Frontal cortex (tissue), 4 donors: ENCODE measurements around the gene PREX1. TPM values are rescaled to one million over a fixed set of nuclear protein-coding genes. Genes with fewer than 3 reads are reported as not detected.
"Not testable (repeated sequence)": the region's sequence is repeated elsewhere in the genome, so short reads cannot be mapped to it uniquely, and the experiment has no call there.

ENCODE experiments used
- DNase-seq, 2 donors: peaks; one replicate each; pipeline ENCODE4 v3.0.0; 2012; ENCODE audit warnings: low spot score in 2 of 2
- FAIRE-seq: peaks from 2 replicates; lab custom pipeline; 2012; peaks lifted over from hg19 to GRCh38; lab: Jason Lieb, UNC
- total RNA-seq: library from RNA; depleted of rRNA; stranded (reverse); fragments of >200 nt; gene quantifications from one replicate; pipeline ENCODE4 v1.2.3, GENCODE V29; 2014
- donor health status: control.
- donor health status: control.
- donor health status: control.

Gene PREX1
- total RNA-seq, 1 donor from 2014 or later: 18.8 TPM

DNA sequence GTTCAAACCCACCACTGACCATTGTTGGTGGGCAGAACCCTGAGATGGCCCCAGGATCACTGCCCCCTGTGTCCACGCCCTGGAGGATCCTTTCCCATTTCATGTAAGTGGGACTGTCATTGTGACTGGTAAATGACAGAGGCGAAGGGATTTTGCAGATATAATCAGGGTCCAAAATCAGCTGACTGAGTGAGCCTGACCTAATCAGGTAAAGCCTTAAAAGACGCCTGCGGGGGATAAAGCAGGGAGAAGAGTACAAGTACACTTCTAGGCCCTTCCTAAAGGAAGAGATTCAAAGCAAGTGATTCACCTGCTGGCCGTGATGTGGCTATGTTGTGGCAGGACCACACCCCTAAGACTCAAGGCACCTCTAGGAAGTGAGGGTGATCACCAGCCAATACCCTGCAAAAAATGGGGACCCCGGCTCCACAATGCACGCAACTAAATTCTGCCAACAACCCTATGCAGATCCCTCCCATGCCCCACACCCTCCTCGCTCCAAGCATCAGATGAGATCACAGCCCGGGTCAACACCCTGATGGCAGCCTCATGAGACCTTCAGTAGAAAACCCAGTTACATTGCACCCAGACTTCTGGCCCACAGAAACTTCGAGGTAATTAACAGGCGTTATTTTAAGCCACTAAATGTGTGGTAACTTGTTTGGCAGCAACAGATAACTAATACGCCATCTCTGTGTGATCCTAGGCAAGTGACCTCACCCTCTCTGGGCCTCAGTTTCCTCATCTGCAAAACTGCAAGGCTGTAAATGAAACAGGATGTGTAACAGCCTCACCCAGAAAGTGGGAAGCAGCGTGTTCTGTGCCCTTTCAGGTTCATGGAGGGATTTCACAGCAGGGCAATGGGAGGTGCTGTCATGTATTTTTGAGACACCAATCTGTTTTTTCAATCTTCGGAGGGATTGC lies 11.3 kb downstream of the PREX1 start:
- FAIRE-seq (no peak), DNase-seq (no peak)

DNA sequence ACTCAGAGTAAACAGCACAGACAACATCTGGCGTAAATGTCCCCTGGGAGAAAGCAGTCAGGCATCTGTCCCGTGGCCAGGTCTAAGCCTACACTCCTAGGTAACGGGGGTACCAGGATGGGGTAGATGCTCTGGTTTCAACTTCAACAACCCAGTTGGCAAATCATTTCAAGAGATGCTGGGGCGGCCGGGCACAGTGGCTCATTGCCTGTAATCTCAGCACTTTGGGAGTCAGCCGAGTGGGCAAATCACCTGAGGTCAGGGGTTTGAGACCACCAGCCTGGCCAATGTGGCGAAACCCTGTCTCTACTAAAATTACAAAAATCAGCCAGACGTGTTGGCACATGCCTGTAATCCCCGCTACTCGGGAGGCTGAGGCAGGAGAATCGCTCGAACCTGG lies 12.3 kb downstream of the PREX1 start:
- DNase-seq (no peak), FAIRE-seq (no peak)

GRCh38 chr20:48814633-48815032 lies 13.2 kb downstream of the PREX1 start:
- FAIRE-seq (no peak), DNase-seq (no peak)

DNA sequence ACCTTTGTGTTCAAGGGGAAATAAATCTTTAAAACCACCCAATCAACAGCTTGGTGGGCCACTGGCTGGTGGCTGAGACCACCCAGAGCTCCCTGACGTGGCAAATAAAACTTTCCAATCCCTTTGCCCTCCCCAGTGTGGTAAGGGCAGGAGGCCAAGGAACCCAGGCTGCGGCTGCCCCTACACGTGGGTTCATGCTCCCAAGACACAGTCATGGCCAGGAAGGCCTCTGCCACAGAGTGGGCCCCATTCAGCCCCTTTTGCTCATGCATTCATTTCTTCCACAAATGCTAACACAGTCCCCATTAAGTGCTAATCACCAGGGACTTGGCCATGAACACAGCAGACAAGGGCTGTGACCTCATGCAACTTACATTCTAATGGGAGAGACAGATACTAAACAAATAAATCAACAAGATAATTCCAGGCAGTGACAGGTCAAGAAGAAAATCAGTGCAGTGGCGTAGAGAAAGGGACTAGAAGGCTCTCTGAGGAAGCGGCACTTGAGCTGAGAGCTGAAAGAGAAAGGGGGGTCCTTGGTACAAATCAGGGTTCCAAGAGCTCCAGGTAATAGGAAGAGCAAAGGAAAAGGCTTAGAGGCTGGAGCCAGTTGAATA lies 13.8 kb downstream of the PREX1 start:
- DNase-seq (no peak), FAIRE-seq (no peak)

DNA sequence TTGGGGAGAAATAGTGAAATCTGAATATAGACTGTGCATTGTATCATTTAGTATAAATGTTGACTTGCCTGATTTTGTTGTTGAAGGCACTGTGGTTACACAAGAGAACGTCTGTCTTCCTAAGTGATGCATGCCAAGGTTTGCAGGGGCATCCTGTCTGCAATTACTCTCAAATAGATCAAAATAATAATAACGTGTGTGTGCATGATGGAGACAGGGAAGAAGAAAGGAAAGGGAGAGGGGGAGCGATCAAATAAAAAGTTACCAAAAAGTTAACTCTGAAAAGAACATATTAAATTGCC lies 14.4 kb downstream of the PREX1 start:
- DNase-seq (no peak), FAIRE-seq (no peak)

- DNase-seq: no peak
- no peak for FAIRE-seq
These were observed 15.0 kb downstream of the PREX1 start for GRCh38 chr20:48812600-48813445.

GRCh38 chr20:48812114-48812513 lies 15.7 kb downstream of the PREX1 start:
- not testable (repeated sequence) for FAIRE-seq, DNase-seq

DNA sequence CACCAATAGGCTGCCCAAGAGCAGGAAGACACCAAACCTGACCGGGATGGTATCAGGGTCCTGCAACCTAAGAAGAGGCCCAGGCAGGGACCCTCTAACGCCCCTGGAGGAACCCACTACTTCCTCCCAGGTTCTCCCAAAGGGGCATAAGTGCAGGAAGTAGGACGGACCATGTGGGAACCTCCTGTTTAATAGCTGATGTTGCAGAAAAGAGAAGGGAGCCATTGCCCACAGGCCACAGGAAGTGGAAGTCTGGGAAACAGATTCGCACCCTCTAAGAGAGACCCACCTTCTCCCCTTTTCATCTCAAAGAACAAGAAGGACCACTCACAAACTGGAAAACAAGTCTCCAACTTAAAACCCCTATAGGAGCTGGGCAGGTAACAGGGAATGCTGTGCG lies 18.1 kb downstream of the PREX1 start:
- FAIRE-seq: no peak
- DNase-seq: no peak

- FAIRE-seq (no peak), DNase-seq (no peak)
These were observed 19.3 kb downstream of the PREX1 start for GRCh38 chr20:48808382-48809034.

DNA sequence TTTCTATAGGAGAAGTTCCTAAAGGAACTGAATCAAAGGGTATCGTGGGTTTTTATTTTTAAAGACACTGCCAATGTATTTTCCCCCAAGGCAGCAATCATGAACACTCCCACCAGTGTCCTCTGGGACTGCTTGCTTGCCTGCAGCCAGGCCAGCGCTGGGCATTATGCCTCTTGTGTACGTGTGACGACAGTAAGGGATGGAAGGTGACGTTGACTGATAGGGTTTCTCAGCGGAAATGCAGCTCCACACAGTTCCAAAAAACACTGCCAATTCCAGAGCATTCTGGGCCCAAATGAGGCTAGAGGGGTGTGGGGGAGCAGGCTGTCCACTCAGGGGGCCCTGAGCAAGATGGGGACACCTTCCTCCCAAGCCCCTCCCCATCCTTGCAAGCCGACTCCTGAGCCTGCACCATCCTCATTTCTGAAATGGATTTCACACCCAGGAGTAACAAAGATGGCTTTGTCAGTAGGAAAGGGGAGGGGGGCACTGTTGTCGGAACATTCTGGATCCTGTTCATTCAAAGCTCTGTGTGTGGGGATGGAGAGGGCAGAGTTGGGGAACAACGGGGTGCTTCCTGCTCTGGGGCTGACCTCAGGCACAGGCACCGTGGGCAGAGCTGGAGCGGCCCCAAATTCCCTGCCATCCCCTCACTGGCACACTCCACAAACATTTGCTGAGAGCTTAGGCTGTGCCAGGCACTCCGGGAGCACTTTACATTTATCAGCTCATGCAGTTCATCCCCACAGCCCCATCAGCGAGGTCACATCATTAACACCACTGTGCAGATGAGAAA lies 20.0 kb downstream of the PREX1 start:
- DNase-seq (no peak), FAIRE-seq (no peak)

- FAIRE-seq (no peak), DNase-seq (no peak)
These were observed 20.7 kb downstream of the PREX1 start for GRCh38 chr20:48807051-48807450.

GRCh38 chr20:48805716-48806115 lies 22.1 kb downstream of the PREX1 start:
- FAIRE-seq: no peak
- no peak for DNase-seq

- FAIRE-seq (no peak), DNase-seq (no peak)
These were observed 22.5 kb downstream of the PREX1 start for GRCh38 chr20:48805286-48805685.

DNA sequence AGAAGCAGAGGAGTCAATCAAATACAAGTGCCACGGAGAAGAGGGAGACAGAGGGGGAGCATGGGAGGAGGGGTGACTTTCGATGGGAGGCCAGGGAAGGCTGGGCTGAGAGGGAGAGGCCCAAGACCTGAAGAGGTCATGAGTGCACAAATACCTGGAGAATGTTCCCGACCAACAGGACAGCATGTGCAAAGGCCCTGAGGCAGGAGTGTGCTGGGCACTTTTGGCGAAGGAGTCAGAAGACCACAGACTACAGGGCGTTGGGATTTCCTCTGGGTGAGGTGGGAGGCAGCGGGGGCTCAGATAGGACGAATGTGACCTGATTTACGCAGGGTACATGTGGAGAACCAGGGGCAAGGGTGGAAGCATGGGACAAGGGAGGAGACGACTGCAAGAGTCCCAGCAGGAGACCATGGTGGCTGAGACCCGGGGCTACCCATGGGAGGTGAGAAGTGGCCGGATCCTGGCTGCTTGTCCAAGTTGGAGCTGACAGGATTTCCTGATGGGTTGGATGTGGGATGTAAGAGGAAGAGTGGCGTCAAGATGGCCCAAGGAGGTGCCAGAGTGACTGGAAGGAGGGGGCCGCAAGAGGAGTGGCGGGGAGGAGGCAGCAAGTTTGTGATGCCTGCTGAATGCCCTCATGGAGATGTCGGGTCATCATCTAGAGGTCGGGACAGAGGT lies 23.4 kb downstream of the PREX1 start:
- DNase-seq (no peak), FAIRE-seq (no peak)

GRCh38 chr20:48803176-48804053 lies 24.4 kb downstream of the PREX1 start:
- FAIRE-seq (no peak), DNase-seq (no peak)

GRCh38 chr20:48802647-48803046 lies 25.2 kb downstream of the PREX1 start:
- DNase-seq: no peak
- FAIRE-seq: no peak

DNA sequence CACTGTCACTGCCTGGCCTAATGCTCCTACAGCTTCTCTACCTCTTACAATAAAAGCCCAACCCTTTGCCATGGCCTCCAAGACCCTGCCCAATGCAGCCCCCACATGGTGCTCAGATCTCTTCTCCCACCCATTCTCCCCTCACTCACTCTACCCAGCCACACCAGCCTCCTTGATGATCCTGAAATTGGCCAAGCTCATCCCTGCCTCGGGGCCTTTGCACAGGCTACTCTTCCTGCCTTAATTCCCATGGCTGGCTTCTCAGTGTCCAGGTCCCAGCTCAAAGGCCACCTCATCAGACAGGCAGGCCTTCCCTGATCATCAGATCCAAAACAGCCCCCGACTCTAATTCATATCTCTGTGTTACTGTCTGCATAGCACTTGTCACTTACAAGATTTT lies 25.6 kb downstream of the PREX1 start:
- no peak for FAIRE-seq

GRCh38 chr20:48801197-48801596 lies 26.6 kb downstream of the PREX1 start:
- FAIRE-seq (no peak), DNase-seq (no peak)

More for the DNA sequence above, 25.6 kb downstream of the PREX1 start:
- no peak for DNase-seq
